ENCODE measurements around the gene GABRE.

Gene GABRE, protein sequence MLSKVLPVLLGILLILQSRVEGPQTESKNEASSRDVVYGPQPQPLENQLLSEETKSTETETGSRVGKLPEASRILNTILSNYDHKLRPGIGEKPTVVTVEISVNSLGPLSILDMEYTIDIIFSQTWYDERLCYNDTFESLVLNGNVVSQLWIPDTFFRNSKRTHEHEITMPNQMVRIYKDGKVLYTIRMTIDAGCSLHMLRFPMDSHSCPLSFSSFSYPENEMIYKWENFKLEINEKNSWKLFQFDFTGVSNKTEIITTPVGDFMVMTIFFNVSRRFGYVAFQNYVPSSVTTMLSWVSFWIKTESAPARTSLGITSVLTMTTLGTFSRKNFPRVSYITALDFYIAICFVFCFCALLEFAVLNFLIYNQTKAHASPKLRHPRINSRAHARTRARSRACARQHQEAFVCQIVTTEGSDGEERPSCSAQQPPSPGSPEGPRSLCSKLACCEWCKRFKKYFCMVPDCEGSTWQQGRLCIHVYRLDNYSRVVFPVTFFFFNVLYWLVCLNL

DNA sequence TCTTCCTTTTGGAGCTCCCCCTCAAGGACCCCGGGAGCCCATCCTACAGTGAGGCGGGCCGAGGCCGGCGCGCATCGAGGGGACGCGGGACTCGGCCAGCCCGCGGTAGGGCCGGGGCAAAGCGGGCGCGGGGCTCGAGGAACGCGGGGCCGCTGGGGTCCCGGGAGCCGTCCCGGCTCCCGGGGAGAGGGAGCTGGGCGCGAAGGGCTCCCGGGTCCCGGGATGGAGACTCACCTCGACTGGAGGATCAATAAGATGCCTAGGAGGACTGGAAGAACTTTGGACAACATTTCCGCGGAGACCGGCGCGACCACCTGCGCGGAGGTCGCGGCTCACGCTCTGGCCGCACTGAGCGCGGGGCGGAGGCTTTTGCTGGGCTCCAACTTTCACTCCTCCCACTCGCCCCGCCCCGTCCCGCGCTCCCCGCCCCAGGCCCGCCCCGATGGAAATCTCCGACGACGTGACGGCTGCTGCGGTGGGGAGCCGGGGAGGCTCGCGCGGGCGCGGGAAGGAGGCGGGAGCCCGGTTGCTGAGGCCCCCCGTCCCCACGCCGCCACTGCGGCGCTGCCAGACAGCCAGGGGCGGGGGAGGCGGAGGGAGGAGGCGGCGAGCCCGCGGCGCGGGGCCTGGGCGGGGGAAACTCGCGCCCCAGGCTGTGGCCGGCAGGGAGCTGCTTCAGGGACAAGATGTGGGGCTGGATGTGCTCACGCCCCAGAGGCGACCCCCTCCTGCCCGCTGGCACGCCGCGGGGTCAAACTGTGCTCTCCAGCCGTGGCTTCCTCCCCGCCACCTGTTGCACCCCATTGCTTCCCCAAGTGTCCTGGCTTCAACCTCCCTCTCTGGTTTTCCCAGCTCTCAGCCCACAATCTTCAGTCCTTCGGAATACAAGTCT is at the start of gene GABRE:
GABRE (minus strand) TSS at position 341 of the 892 bp plus-strand sequence; CDS start at position 290, 51 bp downstream.
- no peak for DNase-seq (ENCODE audit: low spot score)

GRCh38 chrX:152020888-152021287 is 46.4 kb upstream of the GABRE start:
- peak; percentile 5 for DNase-seq (ENCODE audit: low spot score)

DNA sequence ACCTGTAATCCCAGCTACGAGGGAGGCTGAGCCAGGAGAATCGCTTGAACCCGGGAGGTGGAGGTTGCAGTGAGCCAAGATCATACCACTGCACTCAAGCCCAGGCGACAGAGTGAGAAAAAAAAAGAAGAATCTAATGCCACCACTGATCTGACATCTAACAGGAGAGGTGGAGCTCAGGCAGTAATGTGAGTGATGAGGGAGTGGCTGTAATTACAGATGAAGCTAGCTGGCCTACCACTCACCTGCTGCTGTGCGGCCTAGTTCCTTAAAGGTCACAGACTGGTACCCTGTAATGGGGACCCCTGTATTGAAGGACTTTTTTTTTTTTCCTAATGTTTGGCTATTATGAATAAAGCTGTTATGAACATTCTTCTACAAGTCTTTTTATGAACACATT is 25.3 kb upstream of the GABRE start:
- DNase-seq (ENCODE audit: low spot score) = no peak

GRCh38 chrX:151997539-151997938 is 23.1 kb upstream of the GABRE start:
- no peak for DNase-seq (ENCODE audit: low spot score)

GRCh38 chrX:151996347-151996746 is 21.9 kb upstream of the GABRE start:
- no peak for DNase-seq (ENCODE audit: low spot score)

- DNase-seq (ENCODE audit: low spot score) = no peak
Observed at GRCh38 chrX:151994476-151994875, 20.0 kb upstream of the GABRE start.

DNA sequence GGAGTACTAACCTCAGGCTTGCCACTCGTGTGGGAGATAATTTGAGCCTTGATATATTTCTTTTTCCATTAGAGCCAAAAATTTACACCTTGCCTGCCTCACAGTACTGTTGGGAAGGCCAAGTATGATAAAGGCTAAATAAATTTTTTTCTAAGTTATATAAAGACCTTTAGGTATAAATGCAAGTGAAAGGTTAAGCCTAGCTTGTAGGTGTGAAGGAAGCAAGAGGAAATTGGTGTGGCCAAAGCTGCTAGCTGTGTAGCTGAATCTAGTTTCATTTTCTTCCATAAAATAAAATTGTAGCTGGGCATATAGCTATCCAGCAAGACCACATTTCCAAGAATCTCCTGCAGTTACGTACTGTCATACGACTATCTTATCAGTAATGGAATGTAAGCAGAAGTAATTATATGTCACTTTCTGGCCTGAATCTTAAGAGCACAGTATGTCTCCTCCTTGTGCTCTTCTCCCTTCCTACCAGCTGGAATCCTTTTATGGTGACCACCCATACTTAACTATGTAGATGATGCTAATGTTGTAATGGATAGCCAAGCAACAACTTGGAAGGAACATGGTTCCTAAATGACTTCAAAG is 14.3 kb upstream of the GABRE start:
- DNase-seq (ENCODE audit: low spot score) = no peak

GRCh38 chrX:151987108-151987507 is 12.6 kb upstream of the GABRE start:
- no peak for DNase-seq (ENCODE audit: low spot score)

DNA sequence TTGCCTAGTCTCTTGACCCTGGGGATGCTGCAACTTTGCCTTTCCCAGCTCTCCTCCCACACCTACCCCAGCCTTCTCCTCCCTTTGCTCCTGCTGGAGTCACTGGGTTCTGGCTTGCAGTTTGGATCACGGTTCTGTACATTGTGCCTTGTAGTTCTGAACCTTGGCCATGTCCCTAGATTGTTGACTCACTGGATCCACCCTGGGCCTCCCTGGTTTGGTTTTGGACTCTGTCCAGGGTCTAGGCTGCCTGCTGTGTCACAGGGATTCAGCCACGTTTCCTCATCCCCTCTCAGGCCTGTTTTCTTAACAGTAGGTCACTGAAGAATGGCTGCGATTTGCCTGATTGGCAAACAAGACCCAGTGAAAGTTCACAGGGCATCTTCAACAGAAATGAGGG is 11.5 kb upstream of the GABRE start:
- no peak for DNase-seq (ENCODE audit: low spot score)

DNA sequence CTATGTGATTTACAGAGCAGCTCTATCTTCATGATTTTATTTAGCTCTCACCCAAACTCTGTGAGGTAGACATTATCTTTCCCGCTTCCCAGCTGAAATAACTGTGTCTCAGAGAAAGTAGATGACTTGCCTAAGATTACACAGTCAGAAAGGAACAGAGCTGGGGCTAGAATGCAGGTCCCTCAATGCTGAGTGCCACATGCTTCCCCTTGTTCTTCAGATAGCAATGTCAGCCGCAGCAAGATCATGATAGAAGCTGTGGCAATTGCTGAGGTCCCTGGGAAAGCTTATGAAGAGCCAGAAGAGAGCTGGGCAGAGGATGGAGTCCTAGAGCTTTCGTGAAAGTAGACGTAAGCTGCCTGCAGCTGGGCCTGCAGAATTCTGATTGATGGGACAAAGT is 11.1 kb upstream of the GABRE start:
- DNase-seq (ENCODE audit: low spot score) = no peak

GRCh38 chrX:151984902-151985301 is 10.4 kb upstream of the GABRE start:
- DNase-seq (ENCODE audit: low spot score) = no peak

DNA sequence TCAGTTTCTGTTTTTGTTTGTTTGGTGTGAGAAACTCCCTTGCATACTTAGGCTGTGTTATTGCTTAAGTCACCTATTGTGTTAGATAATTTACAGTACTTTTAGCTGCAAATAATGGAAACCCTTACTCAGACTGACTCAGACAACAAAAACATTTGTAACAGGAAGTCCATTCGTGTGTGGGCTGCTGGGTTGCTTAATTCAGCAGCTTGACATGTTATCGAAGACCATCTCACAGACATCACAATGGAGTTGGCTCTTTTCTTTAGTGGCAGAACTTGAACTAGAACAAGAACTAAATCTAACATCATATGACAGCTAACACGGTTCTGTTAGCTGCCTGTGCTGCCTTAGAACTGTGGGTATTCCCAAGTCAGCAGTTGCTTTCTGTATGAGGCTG is 9.9 kb upstream of the GABRE start:
- peak; percentile 62 for DNase-seq (ENCODE audit: low spot score)

DNA sequence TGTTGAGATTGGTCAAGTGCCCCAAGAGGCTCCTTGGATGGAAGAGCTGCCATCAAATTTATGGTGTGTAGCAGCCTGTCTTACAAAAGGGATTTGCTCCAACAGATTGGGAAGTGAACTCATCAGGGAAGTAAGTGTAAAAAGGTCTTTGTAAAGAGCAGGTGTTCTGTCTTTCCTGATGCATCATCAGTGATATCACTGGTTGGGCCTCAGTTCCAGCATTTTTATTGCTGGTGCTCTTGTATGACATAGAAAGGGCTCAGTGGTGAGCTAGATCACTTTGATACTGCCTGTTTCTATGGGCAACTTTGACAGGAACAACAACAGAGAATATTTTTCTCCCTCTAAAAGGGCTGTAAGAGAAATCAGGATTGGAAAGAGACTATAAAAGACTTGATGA is 8.7 kb upstream of the GABRE start:
- no peak for DNase-seq (ENCODE audit: low spot score)

DNA sequence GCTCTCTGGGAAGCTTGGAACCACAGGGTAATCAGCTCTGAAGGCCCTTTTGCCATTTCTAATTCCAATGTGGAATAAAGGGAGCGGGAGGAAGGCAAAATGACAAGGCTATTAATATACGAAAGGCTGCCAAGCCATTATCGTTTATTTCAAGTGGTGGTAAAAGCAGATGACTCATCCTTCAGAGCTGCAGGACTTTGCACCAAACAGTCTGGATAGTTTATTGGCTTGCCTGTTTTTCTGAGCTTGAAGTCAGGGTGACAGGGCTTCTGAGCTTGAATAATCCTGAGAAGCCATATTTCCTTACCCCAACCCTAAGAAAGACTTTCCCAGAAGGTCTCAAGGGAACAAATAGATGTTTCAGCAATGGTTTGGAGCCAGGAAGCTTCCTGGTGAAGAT is 7.7 kb upstream of the GABRE start:
- DNase-seq (ENCODE audit: low spot score) = no peak

DNA sequence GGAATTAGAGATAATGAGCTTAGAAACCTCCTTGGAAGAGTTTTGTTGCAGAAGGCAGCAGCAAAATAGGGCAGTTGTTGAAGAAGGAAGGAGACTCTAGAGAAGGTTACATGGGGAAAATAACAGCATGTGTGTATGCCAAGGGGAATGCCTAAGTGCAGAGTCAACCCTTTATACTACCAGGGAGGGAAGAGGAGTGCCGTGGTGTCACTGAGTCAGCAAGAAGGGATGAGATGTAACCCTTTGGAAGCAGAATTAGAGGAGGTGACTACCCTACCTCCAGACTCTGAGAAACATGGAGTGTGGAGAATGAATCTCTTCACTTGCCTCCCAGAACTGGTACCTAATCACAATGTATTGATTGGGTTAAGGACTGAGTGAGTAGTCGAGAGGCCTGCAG is 6.7 kb upstream of the GABRE start:
- no peak for DNase-seq (ENCODE audit: low spot score)

GRCh38 chrX:151977923-151978322 is 3.4 kb upstream of the GABRE start:
- no peak for DNase-seq (ENCODE audit: low spot score)

- no peak for DNase-seq (ENCODE audit: low spot score)
Observed at GRCh38 chrX:151977009-151977408, 2.5 kb upstream of the GABRE start.

DNA sequence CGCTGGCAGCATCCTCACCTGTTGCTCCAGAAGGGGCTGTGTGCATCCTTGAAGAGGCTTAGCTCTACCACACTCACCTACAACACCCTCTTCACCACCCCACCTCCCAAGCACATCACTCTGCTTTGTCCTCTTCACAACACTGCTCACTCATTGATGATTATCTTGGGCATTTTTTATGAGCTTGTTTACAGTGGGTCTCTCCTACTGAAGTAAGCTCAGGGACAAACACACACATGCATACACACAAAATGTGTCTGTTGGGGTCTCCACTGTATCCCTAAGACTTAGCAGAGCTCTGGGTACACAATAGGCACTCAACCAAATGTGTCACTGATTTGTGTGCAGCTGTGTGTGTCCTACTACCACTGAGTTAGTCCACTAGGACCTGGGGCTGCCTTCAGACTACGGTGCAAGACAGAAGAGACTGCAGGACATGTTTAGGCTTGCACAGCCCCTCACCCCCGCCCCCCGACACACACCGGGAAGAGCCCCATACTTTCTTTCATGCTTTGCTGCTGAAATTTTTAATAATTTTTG is 1.3 kb upstream of the GABRE start:
- no peak for DNase-seq (ENCODE audit: low spot score)

GRCh38 chrX:151975228-151975593 is 735 bp upstream of the GABRE start:
- no peak for DNase-seq (ENCODE audit: low spot score)

DNA sequence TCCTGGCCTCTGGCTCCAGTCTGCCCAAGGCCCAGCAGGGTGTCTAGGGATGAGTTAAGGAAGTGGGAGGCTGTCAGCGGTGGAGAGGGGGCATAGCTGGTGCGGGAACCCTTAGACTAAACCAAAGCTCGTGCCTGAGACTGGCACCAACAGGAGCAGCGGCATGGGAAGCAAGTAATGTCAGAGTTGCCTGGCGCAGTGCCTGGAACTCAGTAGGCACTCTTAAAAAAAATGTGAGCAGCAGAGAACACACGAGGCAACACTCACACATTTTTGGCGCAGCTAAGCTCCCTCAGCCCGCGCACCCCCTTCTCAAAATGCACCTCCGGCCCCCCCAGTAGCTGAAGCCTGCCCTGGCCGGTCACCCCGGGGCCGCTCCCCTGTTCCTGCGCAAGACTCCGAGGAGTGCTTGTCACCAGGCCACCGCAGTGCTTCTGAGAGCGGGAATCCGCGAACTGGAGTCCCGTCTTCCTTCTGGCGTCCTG is 583 bp downstream of the GABRE start:
- DNase-seq (ENCODE audit: low spot score) = no peak

- no peak for DNase-seq (ENCODE audit: low spot score)
Observed at GRCh38 chrX:151973060-151973661, 1.3 kb downstream of the GABRE start.

GRCh38 chrX:151970661-151971060 is 3.8 kb downstream of the GABRE start:
- DNase-seq (ENCODE audit: low spot score) = no peak

Data from RKO (cell line).